ENCODE data around the gene GNAT1. TPM values are rescaled to one million over a fixed set of nuclear protein-coding genes. Genes with fewer than 3 reads are reported as not detected.

GNAT1 gene
- total and polyA plus RNA-seq, 2 donors (not counting 1 experiment from before 2014, with no cell fraction given) = not detected

GRCh38 chr3:50179710-50180109 lies 11.7 kb upstream of the GNAT1 start:
- H3K4me1 Mint-ChIP-seq = no peaks in the 10 kb centered on the region
- H3K36me3 ChIP-seq (replicated peaks in 1 of 2; ENCODE audit: control extremely low read depth in 1 of 2, control insufficient read depth in 1 of 2, extremely low read depth in 1 of 2, insufficient read depth in 2 of 2, low read length in 1 of 2) = no peaks in the 10 kb centered on the region
- TF ChIP-seq, protein P1, sequence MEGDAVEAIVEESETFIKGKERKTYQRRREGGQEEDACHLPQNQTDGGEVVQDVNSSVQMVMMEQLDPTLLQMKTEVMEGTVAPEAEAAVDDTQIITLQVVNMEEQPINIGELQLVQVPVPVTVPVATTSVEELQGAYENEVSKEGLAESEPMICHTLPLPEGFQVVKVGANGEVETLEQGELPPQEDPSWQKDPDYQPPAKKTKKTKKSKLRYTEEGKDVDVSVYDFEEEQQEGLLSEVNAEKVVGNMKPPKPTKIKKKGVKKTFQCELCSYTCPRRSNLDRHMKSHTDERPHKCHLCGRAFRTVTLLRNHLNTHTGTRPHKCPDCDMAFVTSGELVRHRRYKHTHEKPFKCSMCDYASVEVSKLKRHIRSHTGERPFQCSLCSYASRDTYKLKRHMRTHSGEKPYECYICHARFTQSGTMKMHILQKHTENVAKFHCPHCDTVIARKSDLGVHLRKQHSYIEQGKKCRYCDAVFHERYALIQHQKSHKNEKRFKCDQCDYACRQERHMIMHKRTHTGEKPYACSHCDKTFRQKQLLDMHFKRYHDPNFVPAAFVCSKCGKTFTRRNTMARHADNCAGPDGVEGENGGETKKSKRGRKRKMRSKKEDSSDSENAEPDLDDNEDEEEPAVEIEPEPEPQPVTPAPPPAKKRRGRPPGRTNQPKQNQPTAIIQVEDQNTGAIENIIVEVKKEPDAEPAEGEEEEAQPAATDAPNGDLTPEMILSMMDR (IDR thresholded peaks at IDR 0.05) = no peak
- no peak for TF ChIP-seq EZH2 (IDR thresholded peaks at IDR 0.05; ENCODE audit: borderline replicate concordance, insufficient read depth, low read depth, low read length, poor library complexity, severe bottlenecking)
- H3K9me3 Mint-ChIP-seq (ENCODE audit: insufficient read depth) = no peaks in the 10 kb centered on the region
- H3K79me2 ChIP-seq (ENCODE audit: control insufficient read depth, insufficient read depth, low read length) = no peaks in the 10 kb centered on the region
- H2AFZ ChIP-seq (ENCODE audit: insufficient read depth, low read depth, low read length, poor library complexity, severe bottlenecking) = no peak overlapping the region
- H3K27ac Mint-ChIP-seq = no peak overlapping the region
- H3K4me1 ChIP-seq (ENCODE audit: control insufficient read depth in 2 of 2, insufficient read depth in 2 of 2, low read length in 2 of 2) = no peaks in the 10 kb centered on the region
- H3K9me3 ChIP-seq (ENCODE audit: control extremely low read depth in 1 of 3, control insufficient read depth in 2 of 3, insufficient read depth in 1 of 3, low read length in 2 of 3) = no peaks in the 10 kb centered on the region
- H4K20me1 ChIP-seq (ENCODE audit: control insufficient read depth, insufficient read depth, low read length, poor library complexity, severe bottlenecking) = no peaks in the 10 kb centered on the region
- H3K4me3 ChIP-seq (ENCODE audit: control extremely low read depth in 1 of 5, extremely low read depth in 1 of 5, insufficient read depth in 1 of 5, low read depth in 2 of 5, low read length in 4 of 5) = no peak overlapping the region
- no peak overlapping the region for H3K27ac ChIP-seq (ENCODE audit: low read length in 2 of 2)
- ATAC-seq (ENCODE audit: low read depth) = no peak
- no peak overlapping the region for H3K4me2 ChIP-seq (replicated peaks; ENCODE audit: low read depth, low read length, poor library complexity, severe bottlenecking)
- ChIA-PET POLR2A (interaction anchor here (0.5 kb wide), 1 partner anchor 1691 kb away, joined by 10 read pairs; no protein-coding TSS in a partner anchor), CTCF (interaction anchor here (0.6 to 1.3 kb wide), 4 partner anchors 60 to 456 kb away, joined by 3 read pairs; partner anchors contain the start of gene GMPPB)
- no peak overlapping the region for H3K9ac ChIP-seq (ENCODE audit: low read length)
- DNase-seq = no peak
- no peaks in the 10 kb centered on the region for H3K27me3 ChIP-seq (replicated peaks in 1 of 4; ENCODE audit: control extremely low read depth in 1 of 4, control insufficient read depth in 3 of 4, insufficient read depth in 4 of 4, low read length in 3 of 4)
- WGBS (ENCODE audit: insufficient coverage) = no CpG with 5 or more reads among the region's 2 CpGs
- no peak overlapping the region for H3K4me3 Mint-ChIP-seq
- no peaks in the 10 kb centered on the region for H3K27me3 Mint-ChIP-seq
- intact Hi-C loops (cut with micrococcal nuclease) = no loop called here

DNA sequence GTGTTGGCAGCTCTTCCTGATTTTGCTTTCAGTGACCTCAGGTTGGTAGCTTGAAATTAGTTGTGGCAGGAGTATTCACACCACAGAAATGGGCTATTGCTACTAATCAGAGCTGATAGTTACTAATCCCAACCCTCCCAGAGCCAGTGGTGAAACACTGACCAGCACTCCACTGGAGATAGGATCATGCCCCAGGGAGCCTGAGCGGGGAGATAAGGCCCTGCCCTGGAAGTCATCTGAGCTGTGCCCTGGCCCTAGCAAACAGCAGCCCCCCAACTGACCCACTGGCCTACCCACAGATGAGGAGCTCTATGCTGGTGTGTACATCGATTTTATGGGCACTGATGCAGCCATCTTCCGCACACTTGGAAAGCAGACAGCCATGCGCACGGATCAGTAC lies 9.4 kb upstream of the GNAT1 start:
- DNase-seq (no peak), ATAC-seq (ENCODE audit: low read depth) (no peak)
- Mint-ChIP-seq H3K27me3 (no peaks in the 10 kb centered on the region), H3K27ac (no peak overlapping the region), H3K4me1 (no peaks in the 10 kb centered on the region), H3K9me3 (ENCODE audit: insufficient read depth) (no peaks in the 10 kb centered on the region), H3K4me3 (no peak overlapping the region)
- no peak overlapping the region for H3K9ac ChIP-seq (ENCODE audit: low read length)
- no peak overlapping the region for H3K27ac ChIP-seq (ENCODE audit: low read length in 2 of 2)
- TF ChIP-seq, protein P1 (IDR thresholded peaks at IDR 0.05) = no peak
- TF ChIP-seq EZH2 (IDR thresholded peaks at IDR 0.05; ENCODE audit: borderline replicate concordance, insufficient read depth, low read depth, low read length, poor library complexity, severe bottlenecking) = no peak
- no peaks in the 10 kb centered on the region for H3K36me3 ChIP-seq (replicated peaks in 1 of 2; ENCODE audit: control extremely low read depth in 1 of 2, control insufficient read depth in 1 of 2, extremely low read depth in 1 of 2, insufficient read depth in 2 of 2, low read length in 1 of 2)
- CTCF ChIA-PET = interaction anchor here (1.1 to 1.3 kb wide), 2 partner anchors 10 to 13 kb away, joined by 3 to 7 read pairs; no protein-coding TSS in a partner anchor
- POLR2A ChIA-PET = no interaction called here
- no peaks in the 10 kb centered on the region for H3K27me3 ChIP-seq (replicated peaks in 1 of 4; ENCODE audit: control extremely low read depth in 1 of 4, control insufficient read depth in 3 of 4, insufficient read depth in 4 of 4, low read length in 3 of 4)
- H3K79me2 ChIP-seq (ENCODE audit: control insufficient read depth, insufficient read depth, low read length) = no peaks in the 10 kb centered on the region
- H2AFZ ChIP-seq (ENCODE audit: insufficient read depth, low read depth, low read length, poor library complexity, severe bottlenecking) = no peak overlapping the region
- no peak overlapping the region for H3K4me2 ChIP-seq (replicated peaks; ENCODE audit: low read depth, low read length, poor library complexity, severe bottlenecking)
- 98% methylated on average over 4 of the region's 5 CpGs for WGBS (ENCODE audit: insufficient coverage)
- H4K20me1 ChIP-seq (ENCODE audit: control insufficient read depth, insufficient read depth, low read length, poor library complexity, severe bottlenecking) = no peaks in the 10 kb centered on the region
- intact Hi-C loops (cut with micrococcal nuclease) = no loop called here
- H3K4me3 ChIP-seq (ENCODE audit: control extremely low read depth in 1 of 5, extremely low read depth in 1 of 5, insufficient read depth in 1 of 5, low read depth in 2 of 5, low read length in 4 of 5) = no peak overlapping the region
- no peaks in the 10 kb centered on the region for H3K9me3 ChIP-seq (ENCODE audit: control extremely low read depth in 1 of 3, control insufficient read depth in 2 of 3, insufficient read depth in 1 of 3, low read length in 2 of 3)
- H3K4me1 ChIP-seq (ENCODE audit: control insufficient read depth in 2 of 2, insufficient read depth in 2 of 2, low read length in 2 of 2) = no peaks in the 10 kb centered on the region
